GM19023 (cell line): Measurements from ENCODE around the gene C1D.
"Not testable (repeated sequence)": the region's sequence is repeated elsewhere in the genome, so short reads cannot be mapped to it uniquely, and the experiment has no call there.

Experiments
- ATAC-seq: cut with Tn5 transposase; IDR thresholded peaks from one replicate; pipeline ENCODE4 v1.9.1; 2021; ENCODE audit warnings: mild to moderate bottlenecking, moderate library complexity; ENCODE audit not compliant: unreplicated experiment

The C1D gene

DNA sequence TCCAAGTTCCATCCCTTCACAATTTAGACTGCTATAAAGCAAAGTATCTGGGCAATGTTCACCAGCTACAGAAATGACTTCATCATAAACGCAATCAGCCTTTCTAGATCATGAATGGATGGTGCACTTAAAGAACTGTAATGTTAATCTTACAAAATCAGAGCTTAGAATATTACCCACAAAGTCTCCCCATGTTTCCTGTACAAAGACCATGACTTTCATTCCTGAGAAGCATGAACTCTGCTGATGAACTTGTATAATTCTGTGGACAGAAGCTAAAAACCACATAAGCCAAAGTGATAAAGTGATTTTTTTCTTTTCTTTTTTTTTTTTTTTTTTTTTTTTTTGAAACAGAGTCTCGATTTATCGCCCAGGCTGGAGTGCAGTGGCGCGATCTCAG lies 53.3 kb downstream of the C1D start:
- no peak for ATAC-seq

DNA sequence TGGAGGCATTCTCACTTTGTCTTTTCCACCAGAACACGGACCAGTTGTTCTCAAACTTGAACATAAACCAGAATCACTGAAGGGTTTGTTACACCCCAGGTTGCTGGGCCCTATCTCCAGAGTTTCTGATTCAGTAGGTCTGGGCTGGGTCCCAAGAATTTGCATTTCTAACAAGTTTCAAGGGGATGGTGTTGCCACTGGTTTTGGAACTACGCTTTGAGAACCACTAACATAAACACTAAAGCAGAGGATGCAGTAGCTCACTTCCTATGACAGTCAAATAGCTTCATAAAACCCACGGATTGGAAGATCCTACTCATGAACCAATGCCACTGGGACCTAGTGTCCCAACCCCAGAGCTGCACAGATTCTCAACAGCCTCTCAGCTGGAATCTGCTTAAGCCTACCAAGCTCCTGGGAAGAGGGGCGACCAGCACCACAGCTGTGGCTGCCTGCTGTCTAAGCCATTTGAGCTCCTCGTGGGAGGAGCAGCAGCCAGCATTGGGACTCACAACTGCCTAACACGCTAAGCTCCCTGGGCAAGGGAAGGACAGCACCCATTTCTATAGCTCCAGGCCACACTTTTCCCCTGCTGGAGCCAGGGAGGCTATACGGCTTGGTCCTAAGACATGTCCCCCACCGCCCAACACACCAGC lies 62.5 kb downstream of the C1D start:
- ATAC-seq = no peak

- no peak for ATAC-seq
Observed at GRCh38 chr2:67999332-67999731, 63.5 kb downstream of the C1D start.

DNA sequence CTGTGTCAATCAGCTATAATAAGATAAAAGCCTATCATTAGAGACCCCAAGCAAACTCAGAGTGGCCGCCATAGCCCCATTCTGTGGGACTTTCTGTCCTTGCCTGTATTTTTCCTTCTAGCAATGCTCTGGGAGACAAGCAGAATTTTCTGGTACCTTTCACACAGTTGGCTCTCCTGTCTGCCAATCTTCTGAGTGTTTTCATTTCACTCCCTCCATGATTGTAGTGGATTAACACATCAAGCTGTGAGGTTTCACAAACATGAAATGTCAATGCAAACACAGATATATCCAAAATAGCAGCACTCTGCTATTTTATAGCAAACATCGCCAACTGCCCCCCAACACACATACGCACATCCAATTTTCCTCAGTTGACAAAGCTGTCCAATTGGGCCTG lies 64.9 kb downstream of the C1D start:
- ATAC-seq = no peak

GRCh38 chr2:67997528-67997900 lies 65.3 kb downstream of the C1D start:
- no peak for ATAC-seq

GRCh38 chr2:67996772-67997527 lies 65.9 kb downstream of the C1D start:
- no peak for ATAC-seq

DNA sequence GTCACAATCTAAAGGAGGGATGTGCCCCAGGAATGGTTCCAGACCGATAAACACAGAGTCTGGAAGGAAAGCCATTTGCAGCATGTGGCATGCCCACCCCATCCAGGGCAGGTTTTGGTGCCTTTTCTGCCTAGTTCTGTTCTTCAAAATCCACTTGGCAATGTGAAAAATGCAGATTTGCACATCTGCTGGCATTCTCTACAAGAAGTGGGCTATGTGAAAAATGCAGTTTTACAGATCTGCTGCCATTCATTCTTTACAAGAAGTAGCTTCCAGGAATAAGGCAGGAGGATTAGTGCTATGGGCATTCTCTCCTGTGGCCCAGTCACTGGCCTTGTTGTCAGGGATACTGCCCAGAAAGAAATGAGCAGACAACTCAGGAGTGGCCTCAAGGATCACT lies 68.1 kb downstream of the C1D start:
- ATAC-seq = no peak

DNA sequence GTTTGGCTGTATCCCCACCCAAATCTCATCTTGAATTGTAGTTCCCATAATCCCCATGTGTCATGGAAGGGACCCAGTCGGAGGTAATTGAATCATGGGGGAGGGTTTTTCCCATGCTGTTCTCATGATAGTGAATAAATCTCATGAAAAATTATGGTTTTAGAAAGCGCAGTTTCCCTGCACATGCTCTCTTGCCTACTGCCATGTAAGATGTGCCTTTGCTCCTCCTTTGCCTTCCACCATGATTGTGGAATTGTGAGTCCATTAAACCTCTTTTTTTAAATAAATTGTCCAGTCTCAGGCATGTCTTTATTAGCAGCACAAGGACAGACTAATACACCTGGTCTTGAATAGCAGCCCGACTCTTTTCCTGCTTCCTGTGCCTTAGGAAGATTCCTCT lies 68.7 kb downstream of the C1D start:
- not testable (repeated sequence) for ATAC-seq

- ATAC-seq = no peak
Observed at GRCh38 chr2:67993329-67993728, 69.5 kb downstream of the C1D start.

GRCh38 chr2:67991456-67991855 lies 71.3 kb downstream of the C1D start:
- ATAC-seq = no peak
